T follicular helper cell (primary cell): ENCODE results near the gene SLC25A44.
A peak's percentile ranks its signal among the peaks of the same experiment; 100 is the strongest.
"Not testable (repeated sequence)": the region's sequence is repeated elsewhere in the genome, so short reads cannot be mapped to it uniquely, and the experiment has no call there.

Experiments used
- DNase-seq: peaks from one replicate; pipeline ENCODE4 v3.0.0-alpha.2; 2020; ENCODE audit warnings: low read depth

Gene SLC25A44

DNA sequence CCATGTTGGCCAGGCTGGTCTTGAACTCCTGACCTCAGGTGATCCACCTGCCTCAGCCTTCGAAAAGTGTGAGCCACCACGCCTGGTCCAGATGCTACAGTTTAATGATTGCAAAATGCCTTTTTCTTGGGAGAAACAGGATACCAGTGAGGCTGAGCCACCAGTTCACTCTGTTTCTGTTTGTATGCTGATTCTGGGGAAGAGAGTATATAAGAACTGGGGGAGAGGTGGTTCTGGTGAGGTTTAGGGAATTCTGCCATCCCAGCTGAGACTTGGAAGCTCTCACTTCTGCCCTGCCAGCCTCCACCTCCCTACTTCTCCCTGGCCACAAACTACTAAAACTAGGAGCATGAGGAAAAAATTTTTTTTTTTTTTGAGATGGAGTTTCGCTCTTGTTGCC lies 10.8 kb downstream of the SLC25A44 start:
- no peak for DNase-seq

DNA sequence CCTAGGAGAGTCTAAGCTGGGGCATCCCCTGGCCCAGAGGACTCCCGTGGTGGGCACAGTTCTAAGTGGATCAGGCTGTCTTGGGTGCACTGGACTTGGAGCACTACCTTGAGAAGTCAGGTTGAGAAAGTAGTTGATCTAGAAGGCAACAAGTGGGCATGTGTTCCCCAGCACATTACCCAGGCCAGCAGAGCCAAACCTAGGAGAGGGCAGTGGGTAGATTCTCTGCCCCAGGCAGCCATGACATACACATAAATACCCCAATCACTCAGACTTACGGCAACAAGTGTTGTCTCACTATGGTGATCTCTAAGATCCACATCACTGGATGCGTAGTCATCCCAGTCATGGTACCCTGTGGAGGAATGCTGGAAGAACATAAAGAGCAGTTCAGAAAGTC lies 17.3 kb downstream of the SLC25A44 start:
- no peak for DNase-seq

DNA sequence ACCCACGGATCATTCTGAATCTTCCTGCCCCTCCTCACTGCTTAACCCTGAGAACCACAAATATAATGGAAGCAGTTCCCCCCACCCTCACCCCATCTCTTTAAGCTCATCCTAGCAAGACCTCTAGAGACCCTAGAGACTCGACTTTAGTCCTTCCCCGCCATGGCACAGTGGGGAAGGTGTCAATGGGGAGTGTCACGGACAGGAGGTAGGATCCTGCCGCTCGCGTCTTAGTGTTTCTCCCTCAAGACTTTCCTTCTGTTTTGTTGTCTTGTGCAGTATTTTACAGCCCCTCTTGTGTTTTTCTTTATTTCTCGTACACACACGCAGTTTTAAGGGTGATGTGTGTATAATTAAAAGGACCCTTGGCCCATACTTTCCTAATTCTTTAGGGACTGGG lies 18.2 kb downstream of the SLC25A44 start:
- DNase-seq: no peak

DNA sequence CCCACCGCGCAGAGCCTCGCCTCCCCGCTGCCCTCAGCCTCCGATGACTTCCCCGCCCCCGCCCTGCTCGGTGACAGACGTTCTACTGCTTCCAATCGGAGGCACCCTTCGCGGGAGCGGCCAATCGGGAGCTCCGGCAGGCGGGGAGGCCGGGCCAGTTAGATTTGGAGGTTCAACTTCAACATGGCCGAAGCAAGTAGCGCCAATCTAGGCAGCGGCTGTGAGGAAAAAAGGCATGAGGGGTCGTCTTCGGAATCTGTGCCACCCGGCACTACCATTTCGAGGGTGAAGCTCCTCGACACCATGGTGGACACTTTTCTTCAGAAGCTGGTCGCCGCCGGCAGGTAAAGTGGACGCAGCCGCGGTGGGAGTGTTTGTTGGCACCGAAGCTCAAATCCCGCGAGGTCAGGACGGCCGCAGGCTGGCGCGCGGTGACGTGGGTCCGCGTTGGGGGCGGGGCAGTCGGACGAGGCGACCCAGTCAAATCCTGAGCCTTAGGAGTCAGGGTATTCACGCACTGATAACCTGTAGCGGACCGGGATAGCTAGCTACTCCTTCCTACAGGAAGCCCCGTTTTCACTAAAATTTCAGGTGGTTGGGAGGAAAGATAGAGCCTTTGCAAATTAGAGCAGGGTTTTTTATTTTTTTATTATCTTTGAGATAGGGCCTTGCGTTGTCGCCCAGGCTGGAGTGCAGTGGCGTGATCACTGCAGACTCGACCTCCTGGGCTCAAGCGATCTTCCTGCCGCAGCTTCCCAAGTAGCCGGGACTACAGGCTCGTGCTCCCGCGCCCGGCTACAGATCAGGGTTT lies 19.1 kb downstream of the SLC25A44 start, which contains the start of gene PMF1:
Gene PMF1, plus strand, starts transcription at position 175 of the 811 bp plus-strand sequence. Its CDS starts 9 bp downstream, at position 184.
- DNase-seq: peak; percentile 94

DNA sequence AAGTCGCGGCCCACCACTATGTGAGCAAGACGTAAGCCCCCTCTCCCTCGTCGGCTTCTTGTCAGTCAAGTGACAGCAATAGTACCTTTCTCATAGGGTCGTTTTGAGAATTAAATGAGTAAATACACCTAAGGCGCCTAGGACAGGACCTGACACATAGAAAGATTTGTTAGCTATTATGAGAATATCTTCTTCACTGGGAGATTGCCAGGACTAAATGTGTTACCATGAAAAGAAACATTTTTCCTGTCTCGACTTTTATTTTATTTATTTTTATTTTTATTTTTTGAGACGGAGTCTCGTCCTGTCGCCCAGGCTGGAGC lies 19.7 kb downstream of the SLC25A44 start:
- DNase-seq: no peak

DNA sequence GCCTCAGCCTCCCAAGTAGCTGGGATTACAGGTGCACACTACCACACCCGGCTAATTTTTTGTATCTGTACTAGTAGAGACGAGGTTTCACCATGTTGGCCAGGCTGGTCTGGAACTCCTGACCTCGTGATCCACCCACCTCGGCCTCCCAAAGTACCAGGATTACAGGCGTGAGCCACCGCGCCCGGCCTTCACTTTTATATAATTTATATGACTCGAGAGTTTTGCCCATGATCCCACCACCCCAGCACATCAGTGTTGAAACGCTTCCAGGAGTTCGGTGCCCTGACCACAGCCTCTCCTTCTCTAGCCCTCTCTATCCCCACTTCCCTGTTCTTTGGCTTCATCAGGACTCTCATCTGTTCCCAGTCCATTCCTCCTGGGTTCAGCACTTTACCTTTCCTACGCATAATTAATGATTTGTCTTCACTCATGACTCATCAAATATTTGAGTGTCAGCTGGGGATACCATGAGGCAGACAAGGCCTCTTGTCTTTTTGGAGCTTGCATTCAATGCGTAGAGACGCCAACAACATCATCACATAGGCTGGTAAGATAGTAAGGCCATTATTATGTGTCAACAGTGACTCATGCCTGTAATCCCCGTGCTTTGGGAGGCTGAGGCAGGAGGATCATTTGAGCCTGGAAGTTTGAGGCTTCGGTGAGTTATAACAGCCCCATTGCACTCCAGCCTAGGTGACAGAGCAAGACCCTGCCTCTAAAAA lies 20.3 kb downstream of the SLC25A44 start:
- DNase-seq: no peak

DNA sequence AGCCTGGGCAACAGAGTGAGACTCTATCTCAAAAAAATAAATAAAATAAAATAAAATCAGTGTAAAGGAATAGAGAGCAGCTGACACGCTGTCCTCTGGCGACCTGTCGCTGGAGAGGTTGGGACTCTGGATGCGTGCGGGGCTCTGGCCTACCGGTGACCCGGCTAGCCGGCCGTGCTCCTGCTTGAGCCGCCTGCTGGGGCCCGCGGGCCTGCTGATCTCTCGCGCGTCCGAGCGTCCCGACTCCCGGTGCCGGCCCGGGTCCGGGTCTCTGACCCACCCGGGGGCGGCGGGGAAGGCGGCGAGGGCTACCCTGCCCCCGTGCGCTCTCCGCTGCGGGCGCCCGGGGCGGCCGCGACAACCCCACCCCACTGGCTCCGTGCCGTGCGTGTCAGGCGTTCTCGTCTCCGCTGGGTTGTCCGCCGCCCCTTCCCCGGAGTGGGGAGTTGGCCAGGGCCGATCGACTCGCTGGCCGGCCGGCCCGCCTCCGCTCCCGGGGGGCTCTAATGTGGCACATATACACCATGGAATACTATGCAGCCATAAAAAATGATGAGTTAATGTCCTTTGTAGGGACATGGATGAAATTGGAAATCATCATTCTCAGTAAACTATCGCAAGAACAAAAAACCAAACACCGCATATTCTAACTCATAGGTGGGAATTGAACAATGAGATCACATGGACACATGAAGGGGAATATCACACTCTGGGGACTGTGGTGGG lies 22.6 kb downstream of the SLC25A44 start:
- not testable (repeated sequence) for DNase-seq

DNA sequence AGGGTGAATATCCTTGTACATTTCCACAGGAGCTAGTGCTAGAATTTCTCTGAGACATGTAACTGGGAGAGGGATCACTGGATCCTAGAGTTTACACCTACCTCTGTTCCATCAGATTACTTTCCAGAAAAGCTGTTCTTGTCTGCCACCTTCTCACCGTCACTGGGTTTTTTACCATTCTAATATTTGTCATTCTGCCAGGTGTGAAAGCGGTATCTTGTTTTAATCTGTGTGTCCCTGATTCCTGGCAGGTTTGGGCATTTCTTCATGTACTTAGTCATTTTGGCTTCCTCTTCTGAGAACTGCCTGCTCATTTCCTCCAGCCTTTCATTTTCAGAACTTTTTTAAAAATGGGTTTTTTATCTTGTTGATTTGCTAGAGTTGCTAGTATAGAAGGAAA lies 24.0 kb downstream of the SLC25A44 start:
- no peak for DNase-seq

DNA sequence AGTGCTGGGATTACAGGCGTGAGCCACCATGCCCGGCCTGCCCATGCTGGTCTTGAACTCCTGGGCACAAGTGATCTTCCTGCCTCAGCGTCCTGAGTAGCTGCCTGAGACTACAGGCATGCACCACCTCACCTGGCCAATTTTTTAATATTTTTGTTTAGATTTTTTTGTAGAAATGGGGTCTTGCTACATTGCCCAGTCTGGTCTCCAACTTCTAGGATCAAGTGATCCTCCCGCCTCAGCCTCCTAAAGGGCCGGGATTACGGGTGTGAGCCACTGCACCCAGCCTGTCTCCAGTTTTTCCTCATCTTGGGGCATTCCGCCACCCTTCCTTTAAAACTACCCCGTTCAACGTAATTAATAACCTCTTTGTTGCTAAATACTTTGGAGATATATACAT lies 26.3 kb downstream of the SLC25A44 start:
- no peak for DNase-seq

DNA sequence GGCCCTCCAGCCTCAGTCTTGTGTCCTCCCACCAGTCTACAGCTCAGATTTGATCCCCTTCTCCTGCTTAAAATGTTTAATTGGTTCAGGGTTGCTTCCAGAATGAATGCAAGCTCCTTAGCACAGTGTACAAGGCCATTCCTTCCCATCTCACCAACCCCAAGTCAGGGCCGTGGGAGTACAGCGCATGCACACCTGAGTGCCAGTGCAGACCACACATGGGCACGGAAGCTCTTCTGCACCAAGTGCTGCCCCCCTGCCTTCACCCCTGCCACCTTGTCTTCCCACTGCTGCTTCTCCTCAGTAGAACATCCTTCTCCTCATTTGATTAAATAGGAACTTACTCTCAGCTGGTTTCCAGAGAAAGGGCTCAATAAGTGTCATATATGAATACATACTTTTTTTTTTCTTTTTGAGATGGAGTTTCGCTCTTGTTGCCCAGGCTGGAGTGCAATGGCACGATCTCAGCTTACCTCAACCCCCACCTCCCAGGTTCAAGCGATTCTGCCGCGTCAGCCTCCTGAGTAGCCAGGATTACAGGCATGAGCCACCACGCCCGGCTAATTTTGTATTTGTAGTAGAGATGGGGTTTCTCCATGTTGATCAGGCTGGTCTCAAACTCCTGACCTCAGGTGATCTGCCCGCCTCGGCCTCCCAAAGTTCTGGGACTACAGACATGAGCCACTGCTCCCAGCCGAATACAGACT lies 28.2 kb downstream of the SLC25A44 start:
- no peak for DNase-seq

DNA sequence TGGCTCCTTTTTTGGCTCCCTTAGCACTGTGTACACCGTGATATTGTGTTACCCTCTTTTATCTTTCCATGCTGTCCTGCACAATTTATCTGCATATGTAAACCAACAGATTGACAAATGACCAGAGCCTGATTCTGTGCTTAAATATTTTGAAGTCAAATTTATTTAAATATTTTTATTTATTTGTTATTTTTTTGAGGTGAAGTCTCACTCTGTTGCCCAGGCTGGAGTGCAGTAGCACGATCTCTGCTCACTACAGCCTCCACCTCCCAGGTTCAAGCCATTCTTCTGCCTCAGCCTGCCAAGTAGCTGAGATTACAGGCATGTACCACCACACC lies 31.7 kb downstream of the SLC25A44 start:
- DNase-seq: no peak

DNA sequence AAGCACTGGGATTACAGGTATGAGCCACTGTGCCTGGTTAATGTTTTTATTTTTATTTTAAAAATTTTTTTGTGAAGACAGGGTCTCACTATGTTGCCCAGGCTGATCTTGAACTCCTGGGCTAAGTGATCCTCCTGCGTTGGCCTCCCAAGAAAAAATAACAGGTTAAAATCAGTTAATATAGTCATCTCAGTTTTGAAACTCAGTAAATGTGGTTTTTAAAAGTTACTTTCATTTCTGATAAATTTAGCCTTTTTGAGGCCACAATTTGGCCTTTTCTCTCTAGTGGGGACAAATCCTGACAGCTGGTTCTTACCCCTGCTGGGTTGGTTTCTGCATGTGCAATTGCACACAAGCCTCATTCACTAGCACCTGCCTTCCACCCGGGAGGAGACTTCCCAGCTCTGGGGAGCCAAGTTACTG lies 32.2 kb downstream of the SLC25A44 start:
- DNase-seq: no peak

DNA sequence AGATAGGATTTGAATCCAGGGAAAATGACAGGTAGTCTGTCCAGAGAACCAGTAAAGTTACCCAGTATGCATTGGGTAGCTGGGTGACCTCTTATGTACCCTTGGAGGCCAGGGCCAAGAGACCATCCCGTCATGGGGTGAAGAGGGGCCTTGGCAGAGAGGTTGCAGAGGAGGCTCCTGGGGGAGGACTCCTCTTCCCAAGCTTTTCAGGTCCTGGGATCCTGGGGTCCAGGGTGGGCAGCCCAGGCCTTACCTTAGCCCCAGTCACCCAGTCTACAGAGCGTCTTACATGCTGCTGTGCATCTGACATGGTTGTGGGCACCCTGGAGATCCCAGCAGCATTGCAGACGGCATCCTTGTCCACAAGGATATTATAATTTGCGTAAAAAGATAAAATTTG lies 32.9 kb downstream of the SLC25A44 start:
- no peak for DNase-seq

DNA sequence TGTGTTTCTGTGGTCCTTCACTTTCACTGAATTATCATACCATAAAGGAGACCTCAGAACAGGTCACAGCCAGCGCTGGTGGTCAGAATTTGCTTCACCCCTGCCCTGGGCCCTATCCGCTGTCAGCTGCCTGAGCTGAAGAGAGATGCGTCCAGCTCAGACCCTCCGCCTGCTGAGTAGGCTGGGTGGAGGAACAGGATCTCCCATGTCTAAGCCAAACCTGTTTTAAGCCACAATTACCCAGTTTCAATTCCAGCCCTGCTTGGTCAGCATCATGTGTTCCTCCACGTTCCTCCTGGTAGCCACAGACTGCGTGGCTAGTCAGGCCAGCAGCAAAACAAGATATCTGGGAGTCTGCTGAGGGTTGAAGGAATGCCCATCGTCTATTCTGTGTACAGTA lies 34.6 kb downstream of the SLC25A44 start:
- no peak for DNase-seq

DNA sequence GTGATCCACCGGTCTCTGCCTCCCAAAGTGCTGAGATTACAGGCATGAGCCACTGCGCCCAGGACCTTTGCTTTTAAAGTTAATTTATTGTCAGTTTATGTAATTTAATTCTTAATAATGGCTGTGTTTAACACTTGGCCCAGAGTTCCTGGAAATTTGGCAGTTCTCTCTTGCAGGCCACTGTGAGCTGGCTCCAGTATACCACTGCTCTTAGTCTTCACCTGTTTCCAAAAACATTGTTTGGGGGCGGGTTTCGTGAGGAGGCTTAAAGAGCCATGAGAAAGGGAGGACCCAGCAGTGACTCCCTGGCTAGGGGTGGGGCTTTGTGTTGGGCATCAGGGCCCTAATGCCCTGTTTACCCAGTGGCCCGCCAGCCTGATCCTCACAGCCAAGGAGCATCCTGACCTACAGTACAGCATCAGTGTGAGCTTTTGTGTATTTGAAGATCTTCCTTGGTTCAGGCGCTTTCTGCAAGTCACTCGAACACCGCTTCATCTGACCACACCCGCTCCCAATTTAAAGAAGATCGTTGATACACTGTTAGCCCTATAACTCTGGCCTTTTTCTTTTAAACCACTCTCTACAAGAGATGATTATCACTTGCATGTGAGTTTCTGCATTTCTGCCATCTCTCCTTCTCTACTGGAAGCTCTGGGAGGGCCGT lies 36.0 kb downstream of the SLC25A44 start:
- DNase-seq: no peak

DNA sequence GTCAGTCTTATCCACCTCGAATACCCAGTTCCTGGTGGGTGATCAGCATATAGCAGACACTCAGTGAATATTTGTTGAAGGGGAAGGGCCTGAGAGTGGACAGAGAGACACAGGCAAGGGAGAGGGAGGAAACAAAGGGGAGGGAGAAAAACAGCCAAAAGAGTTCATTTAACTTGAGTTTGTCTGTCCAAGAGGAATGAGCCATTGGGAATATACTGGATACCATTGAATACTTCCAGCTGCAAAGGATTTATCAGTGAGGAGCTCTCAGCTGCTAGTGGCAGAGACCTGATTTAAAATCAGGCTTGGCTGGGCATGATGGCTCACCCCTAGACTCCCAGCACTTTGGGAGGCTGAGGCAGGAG lies 36.6 kb downstream of the SLC25A44 start:
- no peak for DNase-seq

DNA sequence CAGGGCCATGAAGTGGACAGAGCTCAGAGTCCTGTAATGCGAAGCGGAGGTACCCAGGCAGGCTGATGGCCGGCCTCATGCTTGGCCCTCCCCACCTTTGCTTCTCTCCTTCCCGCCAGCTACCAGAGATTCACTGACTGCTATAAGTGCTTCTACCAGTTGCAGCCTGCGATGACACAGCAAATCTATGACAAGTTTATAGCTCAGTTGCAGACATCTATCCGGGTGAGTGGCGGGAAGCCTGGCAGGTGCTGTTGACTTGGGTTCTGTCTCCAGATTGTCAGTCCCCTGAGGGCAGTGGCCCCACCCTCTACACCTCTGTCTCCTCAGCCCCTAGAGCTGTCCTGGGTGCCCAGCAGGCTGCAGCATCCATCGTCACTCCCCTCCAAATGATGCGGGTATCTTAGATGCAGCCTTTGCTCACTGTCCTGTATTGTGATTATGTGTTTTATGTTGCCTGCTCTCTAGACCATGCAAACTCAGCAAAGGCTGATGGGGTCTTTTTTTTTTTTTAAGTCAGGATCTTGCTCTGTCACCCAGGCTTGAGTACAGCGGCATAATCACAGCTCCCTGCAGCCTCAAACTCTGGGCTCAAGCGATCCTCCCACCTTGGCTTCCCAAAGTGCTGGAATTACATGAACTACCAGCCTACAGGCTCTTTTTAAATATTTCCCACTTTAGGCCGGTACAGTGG lies 38.4 kb downstream of the SLC25A44 start:
- no peak for DNase-seq

DNA sequence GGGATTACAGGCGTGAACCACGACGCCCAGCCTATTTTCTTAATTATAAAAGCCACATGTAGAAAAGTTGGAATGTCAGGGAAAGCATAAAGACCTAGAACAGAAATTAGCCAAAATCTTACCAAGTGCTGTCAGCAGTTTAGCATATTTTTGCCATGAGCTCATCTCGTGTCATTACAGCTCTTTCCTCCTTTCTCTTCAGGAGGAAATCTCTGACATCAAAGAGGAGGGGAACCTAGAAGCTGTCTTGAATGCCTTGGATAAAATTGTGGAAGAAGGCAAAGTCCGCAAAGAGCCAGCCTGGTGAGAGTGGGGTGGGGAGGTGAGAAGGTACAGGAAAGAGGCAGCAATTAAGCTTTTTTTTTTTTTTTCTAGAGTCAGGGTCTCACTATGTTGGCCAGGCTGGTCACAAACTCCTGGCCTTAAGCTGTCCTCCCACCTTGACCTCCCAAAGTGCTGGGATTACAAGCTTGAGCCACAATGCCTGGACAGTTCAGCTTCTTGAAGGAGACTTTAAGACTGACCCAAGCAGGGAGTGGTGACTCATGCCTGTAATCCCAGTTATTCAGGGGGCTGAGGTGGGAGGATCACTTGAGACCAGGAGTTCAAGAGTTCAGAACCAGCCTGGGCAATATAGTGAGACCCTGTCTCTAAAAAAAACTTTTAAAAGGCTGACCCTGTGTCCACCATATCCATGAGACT lies 39.7 kb downstream of the SLC25A44 start:
- DNase-seq: no peak

DNA sequence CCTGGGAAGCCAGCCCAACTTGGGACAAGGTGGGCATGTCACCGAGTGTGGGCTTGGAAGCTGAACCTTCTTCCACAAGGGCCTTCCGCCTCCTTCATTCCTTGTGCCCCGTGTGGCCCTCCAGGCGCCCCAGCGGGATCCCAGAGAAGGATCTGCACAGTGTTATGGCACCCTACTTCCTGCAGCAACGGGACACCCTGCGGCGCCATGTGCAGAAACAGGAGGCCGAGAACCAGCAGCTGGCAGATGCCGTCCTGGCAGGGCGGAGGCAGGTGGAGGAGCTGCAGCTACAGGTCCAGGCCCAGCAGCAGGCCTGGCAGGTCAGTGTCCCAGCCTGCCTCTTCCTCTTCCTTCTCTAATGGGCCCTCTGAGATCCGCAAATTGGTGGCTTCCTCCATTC lies 42.3 kb downstream of the SLC25A44 start:
- no peak for DNase-seq

DNA sequence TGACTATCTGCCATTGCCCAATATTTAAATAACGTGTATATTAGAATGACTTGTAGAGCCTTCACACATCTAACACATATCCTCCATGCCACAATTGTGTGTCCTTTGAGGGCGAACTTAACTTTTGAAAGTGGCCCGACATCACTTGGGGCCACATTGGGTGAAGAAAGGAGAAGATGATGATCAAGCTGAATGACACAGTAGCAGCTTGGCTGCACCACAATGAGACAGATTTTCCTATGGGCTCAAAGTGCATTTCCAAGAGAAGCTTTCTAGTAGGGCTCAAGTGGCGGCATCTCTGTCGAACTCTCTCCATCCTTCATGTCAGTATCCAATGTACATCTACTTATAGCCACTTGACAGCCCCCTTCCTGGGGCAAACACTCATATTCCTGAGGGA lies 44.3 kb downstream of the SLC25A44 start:
- no peak for DNase-seq
